OCI-LY1 (cell line): ENCODE data around the gene HLA-A.
"Not testable (repeated sequence)": the region's sequence is repeated elsewhere in the genome, so short reads cannot be mapped to it uniquely, and the experiment has no call there.

Experiments used
- H2AFZ ChIP-seq: fragments of 200-600 bp; sonication (generic), shearing (Covaris generic); 2 replicates; pipeline ENCODE4 v1.6.0; 2014; ENCODE audit warnings: antibody characterized with exemption, mild to moderate bottlenecking, low read length
- H3F3A ChIP-seq: fragments of 200-600 bp; sonication (generic), shearing (Covaris generic); 2 replicates; pipeline ENCODE4 v1.6.0; 2014; ENCODE audit warnings: mild to moderate bottlenecking, antibody characterized with exemption, low read length, moderate library complexity; ENCODE audit not compliant: insufficient read depth
- H3K27ac ChIP-seq: fragments of 200-600 bp; sonication (generic); 2 replicates; pipeline ENCODE4 v1.5.1; 2014; ENCODE audit warnings: low read length, mixed run types, mild to moderate bottlenecking, low read depth; ENCODE audit not compliant: poor library complexity, severe bottlenecking
- H3K27me3 ChIP-seq: fragments of 200-600 bp; sonication (generic); 2 replicates; pipeline ENCODE4 v1.6.0; 2014; ENCODE audit warnings: antibody characterized with exemption, mild to moderate bottlenecking, low read length, moderate library complexity; ENCODE audit not compliant: insufficient read depth
- H3K36me3 ChIP-seq: fragments of 200-600 bp; sonication (generic); 2 replicates; pipeline ENCODE4 v1.6.1; 2014; ENCODE audit warnings: mild to moderate bottlenecking, antibody characterized with exemption, low read length, moderate library complexity, mixed read lengths; ENCODE audit not compliant: insufficient read depth
- H3K4me1 ChIP-seq: fragments of 200-600 bp; sonication (generic); 2 replicates; pipeline ENCODE4 v1.5.1; 2014; ENCODE audit warnings: mild to moderate bottlenecking, low read length, moderate library complexity; ENCODE audit not compliant: insufficient read depth, severe bottlenecking
- H3K4me2 ChIP-seq: fragments of 200-600 bp; sonication (generic), shearing (Covaris generic); 2 replicates; pipeline ENCODE4 v1.6.1; 2014; ENCODE audit warnings: low read length
- H3K4me3 ChIP-seq: fragments of 200-600 bp; sonication (generic); 2 replicates; pipeline ENCODE4 v1.5.1; 2014; ENCODE audit warnings: low read length, low read depth, mild to moderate bottlenecking, mixed read lengths; ENCODE audit not compliant: poor library complexity, severe bottlenecking
- H3K79me2 ChIP-seq: fragments of 200-600 bp; shearing (Covaris generic); 2 replicates; pipeline ENCODE4 v1.6.1; 2016; ENCODE audit warnings: mixed run types, low read length, mixed read lengths; ENCODE audit not compliant: insufficient read depth
- H3K9ac ChIP-seq: fragments of 200-600 bp; sonication (generic), shearing (Covaris generic); 2 replicates; pipeline ENCODE4 v1.6.1; 2014; ENCODE audit warnings: mild to moderate bottlenecking, low read length, mixed read lengths
- H3K9me2 ChIP-seq: fragments of 200-600 bp; sonication (generic), shearing (Covaris generic); 2 replicates; pipeline ENCODE4 v1.6.1; 2014; ENCODE audit warnings: low read depth, mild to moderate bottlenecking, low read length, mixed read lengths
- H3K9me3 ChIP-seq: fragments of 200-600 bp; shearing (Covaris generic); 2 replicates; pipeline ENCODE4 v1.6.1; 2014; ENCODE audit warnings: low read length, mixed read lengths
- H4K20me1 ChIP-seq: fragments of 200-600 bp; sonication (generic), shearing (Covaris generic); 2 replicates; pipeline ENCODE4 v1.6.0; 2016; ENCODE audit warnings: mild to moderate bottlenecking, low read length; ENCODE audit not compliant: insufficient read depth
- CTCF ChIP-seq: fragments of 200-600 bp; sonication (generic), shearing (Covaris generic); IDR thresholded peaks from 2 replicates; pipeline ENCODE4 v1.5.1; 2017; ENCODE audit warnings: mild to moderate bottlenecking, antibody characterized with exemption, low read length, moderate library complexity, mixed read lengths
- EZH2 ChIP-seq: fragments of 200-600 bp; sonication (generic), shearing (Covaris generic); IDR thresholded peaks from 2 replicates; pipeline ENCODE4 v1.8.0; 2017; ENCODE audit warnings: borderline replicate concordance, mixed run types, mild to moderate bottlenecking, antibody characterized with exemption, low read length, moderate library complexity, mixed read lengths

The HLA-A gene

GRCh38 chr6:29961966-29962365 is 19.6 kb downstream of the HLA-A start:
- H3K9me3 ChIP-seq = no peaks in the 10 kb centered on the region
- no peaks in the 10 kb centered on the region for H3F3A ChIP-seq
- H3K27ac ChIP-seq = no peak overlapping the region
- peaks cover 27% of the 10 kb centered on the region for H3K4me1 ChIP-seq
- no peak overlapping the region for H3K4me3 ChIP-seq
- no peak overlapping the region for H3K9ac ChIP-seq
- no peak overlapping the region for H3K4me2 ChIP-seq
- no peak overlapping the region for H2AFZ ChIP-seq
- no peaks in the 10 kb centered on the region for H3K36me3 ChIP-seq
- H4K20me1 ChIP-seq = no peaks in the 10 kb centered on the region
- no peaks in the 10 kb centered on the region for H3K27me3 ChIP-seq
- H3K9me2 ChIP-seq = no peaks in the 10 kb centered on the region
- H3K79me2 ChIP-seq = no peaks in the 10 kb centered on the region
- TF ChIP-seq CTCF (no peak), EZH2 (no peak)

DNA sequence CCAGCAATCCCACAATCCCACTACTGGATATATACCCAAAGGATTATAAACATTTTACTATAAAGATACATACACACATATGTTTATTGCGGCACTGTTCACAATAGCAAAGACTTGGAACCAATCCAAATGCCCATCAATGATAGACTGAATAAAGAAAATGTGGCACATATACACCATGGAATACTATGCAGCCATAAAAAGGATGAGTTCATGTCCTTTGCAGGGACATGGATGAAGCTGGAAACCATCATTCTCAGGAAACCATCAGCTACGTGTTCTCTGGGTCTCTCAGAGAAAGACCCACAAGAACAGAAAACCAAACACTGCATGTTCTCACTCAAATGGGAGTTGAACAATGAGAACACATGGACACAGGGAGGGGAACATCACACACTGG is 21.4 kb downstream of the HLA-A start:
- not testable (repeated sequence) for H3K4me2 ChIP-seq, H3K79me2 ChIP-seq, H3K36me3 ChIP-seq, H3K4me3 ChIP-seq, H3K27me3 ChIP-seq, H3K27ac ChIP-seq, H3K9me2 ChIP-seq, H3K9me3 ChIP-seq, H4K20me1 ChIP-seq, H2AFZ ChIP-seq, H3F3A ChIP-seq, H3K9ac ChIP-seq
- peaks cover 35% of the 10 kb centered on the region for H3K4me1 ChIP-seq

DNA sequence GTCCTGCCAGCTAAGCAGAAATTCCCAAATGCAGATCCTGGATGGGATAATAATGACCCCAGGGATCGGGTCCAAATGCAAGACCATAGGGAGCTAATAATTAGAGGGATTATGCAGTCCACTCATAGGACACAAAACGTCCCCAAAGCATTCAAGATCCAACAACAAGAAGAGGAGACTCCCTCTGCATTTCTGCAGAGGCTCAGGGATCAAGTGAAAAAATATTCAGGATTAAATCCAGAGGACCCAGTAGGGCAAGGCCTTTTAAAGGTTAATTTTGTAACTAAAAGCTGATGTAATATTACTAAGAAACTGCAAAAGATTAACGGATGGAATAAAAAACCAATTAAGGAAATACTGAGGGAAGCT is 22.2 kb downstream of the HLA-A start:
- Histone ChIP-seq H4K20me1 (no peaks in the 10 kb centered on the region), H3K9ac (peak overlapping the region; percentile 72), H3K27me3 (no peaks in the 10 kb centered on the region), H3K9me2 (no peaks in the 10 kb centered on the region), H2AFZ (no peak overlapping the region), H3K4me3 (peak overlapping the region; percentile 83), H3K4me1 (peaks cover 35% of the 10 kb centered on the region), H3K36me3 (no peaks in the 10 kb centered on the region), H3K27ac (peak overlapping the region; percentile 98), H3K9me3 (no peaks in the 10 kb centered on the region), H3K4me2 (peak overlapping the region; percentile 92), H3F3A (no peaks in the 10 kb centered on the region), H3K79me2 (no peaks in the 10 kb centered on the region)
- TF ChIP-seq EZH2 = no peak
- no peak for TF ChIP-seq CTCF

DNA sequence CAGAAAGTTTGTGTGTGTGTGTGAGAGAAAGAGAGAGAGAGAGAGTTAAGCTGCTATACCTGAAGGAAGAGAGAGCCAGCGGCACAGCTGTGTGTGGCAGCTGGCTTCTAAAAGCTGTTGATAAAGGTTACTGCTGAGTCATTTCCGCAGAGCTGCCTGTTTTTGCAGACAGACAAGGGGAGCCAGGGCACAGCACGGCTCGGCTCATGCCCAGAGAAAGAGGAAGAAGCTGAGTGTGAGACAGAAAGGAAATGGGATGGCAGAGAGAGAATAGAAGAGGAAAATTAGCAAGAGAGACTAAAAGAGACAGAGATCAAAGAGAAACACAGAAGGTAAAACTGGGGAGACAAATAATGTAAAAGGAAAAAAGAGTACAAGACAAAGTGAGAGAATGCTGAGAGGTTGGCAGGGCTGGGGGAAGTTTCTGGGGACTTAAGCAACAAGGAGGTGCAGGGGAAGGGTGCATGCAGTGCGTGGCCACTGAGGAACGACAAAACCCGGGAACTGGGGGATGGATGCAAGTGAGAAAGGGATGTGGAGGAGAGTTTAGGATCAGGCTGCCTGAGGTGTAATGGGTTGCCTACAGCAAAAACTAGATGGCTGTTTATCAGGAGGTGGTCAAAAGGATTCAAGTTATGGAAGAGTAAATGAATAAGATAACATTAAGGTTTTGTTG is 22.7 kb downstream of the HLA-A start:
- Histone ChIP-seq H3K79me2 (no peaks in the 10 kb centered on the region), H4K20me1 (no peaks in the 10 kb centered on the region), H3K4me3 (peak overlapping the region; percentile 83), H3K9me3 (no peaks in the 10 kb centered on the region), H3K9ac (peak overlapping the region; percentile 98), H3F3A (no peaks in the 10 kb centered on the region), H3K27me3 (no peaks in the 10 kb centered on the region), H3K9me2 (no peaks in the 10 kb centered on the region), H3K27ac (peak overlapping the region; percentile 98), H3K4me1 (peaks cover 35% of the 10 kb centered on the region), H3K4me2 (peak overlapping the region; percentile 92), H3K36me3 (no peaks in the 10 kb centered on the region), H2AFZ (no peak overlapping the region)
- TF ChIP-seq EZH2 (no peak), CTCF (no peak)
